ENCODE data around the gene SLC22A17.

The SLC22A17 gene

DNA sequence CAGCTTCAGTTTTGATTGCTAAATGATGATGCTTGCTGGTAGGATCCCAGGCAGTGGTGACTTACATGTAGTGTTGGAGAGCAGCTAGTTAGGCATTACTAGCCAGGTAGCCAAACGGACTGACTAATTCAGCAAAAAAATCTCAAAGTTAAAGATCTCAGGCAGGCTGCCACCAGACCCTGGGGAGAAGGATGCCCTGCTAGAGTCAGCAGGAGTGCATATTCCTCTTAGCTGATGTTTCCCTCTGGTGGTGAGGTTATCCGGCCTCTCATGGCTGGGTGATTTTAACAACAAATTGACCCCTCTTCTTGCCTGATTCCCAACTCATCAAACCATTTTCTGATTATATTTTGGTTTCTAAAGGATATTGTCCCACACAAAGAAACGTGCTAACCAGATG is 9.5 kb upstream of the SLC22A17 start:
- DNase-seq (ENCODE audit: low read depth in 3 of 3) = no peak

DNA sequence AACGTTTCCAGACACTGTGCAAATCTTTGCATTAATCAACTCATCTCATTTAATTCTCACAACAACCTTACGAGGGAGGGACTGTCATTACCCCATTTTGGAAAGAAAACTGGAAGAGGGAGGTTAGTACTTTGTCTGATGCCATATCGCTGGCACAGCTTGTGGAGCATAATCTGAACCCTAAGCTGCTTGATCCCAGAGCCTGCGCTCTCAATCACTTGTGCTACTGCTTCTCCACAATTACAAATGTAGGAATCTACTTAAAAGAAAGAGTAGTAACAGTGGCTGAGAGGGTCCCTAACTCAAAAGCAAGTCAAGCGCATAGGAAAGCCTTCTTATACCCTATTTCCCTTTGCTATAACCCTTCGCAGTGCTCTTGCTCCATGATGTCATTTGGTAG is 9.1 kb upstream of the SLC22A17 start:
- DNase-seq (ENCODE audit: low read depth in 3 of 3) = no peak

- DNase-seq (ENCODE audit: low read depth in 3 of 3) = no peak
These were observed 8.6 kb upstream of the SLC22A17 start for GRCh38 chr14:23361320-23361719.

- no peak for DNase-seq (ENCODE audit: low read depth in 3 of 3)
These were observed 7.8 kb upstream of the SLC22A17 start for GRCh38 chr14:23360496-23360895.

DNA sequence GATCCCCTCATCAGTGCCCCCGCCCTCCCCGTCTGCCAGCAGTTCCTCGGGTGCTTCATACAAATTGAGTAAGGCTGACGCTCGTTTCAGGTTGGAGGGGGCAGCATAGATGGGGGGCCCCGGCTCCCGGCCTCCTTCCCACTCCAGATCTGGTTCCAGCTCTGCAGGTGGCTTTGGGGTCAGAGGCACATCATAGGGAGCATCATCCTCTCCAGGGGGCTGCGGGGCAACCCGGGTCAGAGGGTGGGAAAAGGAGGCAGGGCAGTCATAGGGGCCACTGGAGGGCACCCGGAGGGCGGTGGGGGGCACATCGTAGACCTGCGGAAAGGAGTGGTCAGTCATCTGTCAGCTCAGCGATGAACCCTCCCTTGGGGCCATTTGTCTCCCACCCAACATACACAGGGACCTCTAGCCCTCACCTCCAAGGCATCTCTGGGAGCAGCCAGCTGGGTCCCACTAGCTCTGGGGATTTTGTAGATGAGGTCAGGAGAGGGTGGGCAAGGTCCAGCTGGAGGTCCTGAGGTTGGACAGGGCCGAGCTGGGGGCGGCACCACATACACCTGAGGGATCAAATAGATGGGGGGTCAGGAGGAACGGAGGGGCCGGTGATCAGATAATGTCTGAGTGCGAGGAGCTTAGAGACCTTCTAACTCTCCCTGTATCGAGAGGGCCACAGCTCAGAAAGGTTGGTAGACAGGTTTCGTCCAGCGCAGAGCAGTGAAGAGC is 7.2 kb upstream of the SLC22A17 start:
- no peak for DNase-seq (ENCODE audit: low read depth in 3 of 3)

- no peak for DNase-seq (ENCODE audit: low read depth in 3 of 3)
These were observed 6.5 kb upstream of the SLC22A17 start for GRCh38 chr14:23359167-23359626.

DNA sequence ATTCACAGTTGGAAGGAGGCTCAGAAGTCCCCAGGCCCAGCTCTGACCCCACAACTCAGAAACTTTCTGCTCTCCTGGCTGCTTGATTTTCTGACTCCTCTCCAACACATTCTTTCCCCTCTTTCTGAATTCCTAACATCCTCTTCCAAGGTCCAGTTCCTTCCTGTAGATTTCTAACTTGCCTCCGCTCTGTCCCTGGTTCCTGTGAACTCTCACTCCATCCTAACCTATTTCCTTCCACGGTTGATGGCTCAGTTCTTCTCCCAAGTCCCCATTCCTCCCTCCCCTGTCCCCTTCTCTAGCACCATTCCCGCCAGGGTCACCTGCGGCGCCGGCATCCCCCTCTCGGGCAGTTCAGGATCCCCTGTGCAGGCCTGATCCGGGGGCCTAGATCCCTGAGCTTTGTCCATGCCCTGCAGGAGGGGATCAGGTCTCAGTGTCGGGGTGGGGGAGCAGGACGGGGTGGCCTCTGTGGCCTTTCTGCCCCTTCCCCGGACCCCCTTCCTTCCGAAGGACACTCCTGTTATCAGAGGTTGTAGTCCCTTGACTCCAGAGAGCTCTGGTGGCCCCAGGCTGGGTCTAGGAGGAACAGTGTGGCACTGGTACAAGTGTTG is 6.0 kb upstream of the SLC22A17 start:
- no peak for DNase-seq (ENCODE audit: low read depth in 3 of 3)

- DNase-seq (ENCODE audit: low read depth in 3 of 3) = no peak
These were observed 5.4 kb upstream of the SLC22A17 start for GRCh38 chr14:23358042-23358441.

GRCh38 chr14:23357261-23357660 is 4.6 kb upstream of the SLC22A17 start:
- DNase-seq (ENCODE audit: low read depth in 3 of 3) = no peak

- no peak for DNase-seq (ENCODE audit: low read depth in 3 of 3)
These were observed 4.0 kb upstream of the SLC22A17 start for GRCh38 chr14:23356662-23357061.

- no peak for DNase-seq (ENCODE audit: low read depth in 3 of 3)
These were observed 3.3 kb upstream of the SLC22A17 start for GRCh38 chr14:23355871-23356435.

DNA sequence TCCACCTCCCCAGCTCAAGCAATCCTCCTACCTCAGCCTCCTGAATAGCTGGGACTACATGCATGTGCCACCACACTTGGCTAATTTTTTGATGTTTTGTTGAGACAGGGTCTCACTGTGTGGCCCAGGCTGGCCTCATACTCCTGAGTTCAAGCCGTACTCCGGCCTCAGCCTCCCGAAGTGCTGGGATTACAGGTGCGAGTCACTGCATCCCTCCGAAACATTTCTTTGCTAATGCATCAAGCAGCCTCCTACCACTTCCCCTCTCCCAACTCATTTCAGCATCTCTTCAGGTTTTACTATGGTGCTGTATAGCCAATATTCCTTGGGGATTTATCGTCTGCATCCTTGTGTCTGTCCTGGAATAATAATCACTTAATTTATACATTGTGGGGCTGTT is 2.3 kb upstream of the SLC22A17 start:
- no peak for DNase-seq (ENCODE audit: low read depth in 3 of 3)

DNA sequence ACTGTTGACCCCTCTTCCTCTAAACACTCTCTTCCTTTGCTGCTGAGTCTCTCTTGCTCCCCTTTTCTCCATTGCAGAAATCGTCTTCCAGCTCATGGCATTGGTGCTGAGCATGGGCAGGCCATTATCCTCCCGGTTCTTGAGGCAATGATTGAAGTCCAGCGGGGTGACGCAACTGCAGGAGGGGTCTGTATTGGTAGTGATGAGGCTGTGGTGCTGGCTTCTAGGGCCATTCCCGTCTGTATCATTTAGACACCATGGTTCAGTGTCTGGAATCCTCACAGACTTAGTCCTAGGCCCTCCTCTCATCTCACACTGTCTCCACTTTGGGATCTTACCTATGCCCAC is 720 bp upstream of the SLC22A17 start:
- DNase-seq (ENCODE audit: low read depth in 3 of 3) = no peak

- no peak for DNase-seq (ENCODE audit: low read depth in 3 of 3)
These were observed 794 bp downstream of the SLC22A17 start for GRCh38 chr14:23351681-23352505.

- no peak for DNase-seq (ENCODE audit: low read depth in 3 of 3)
These were observed 3.4 kb downstream of the SLC22A17 start for GRCh38 chr14:23349156-23349845.

DNA sequence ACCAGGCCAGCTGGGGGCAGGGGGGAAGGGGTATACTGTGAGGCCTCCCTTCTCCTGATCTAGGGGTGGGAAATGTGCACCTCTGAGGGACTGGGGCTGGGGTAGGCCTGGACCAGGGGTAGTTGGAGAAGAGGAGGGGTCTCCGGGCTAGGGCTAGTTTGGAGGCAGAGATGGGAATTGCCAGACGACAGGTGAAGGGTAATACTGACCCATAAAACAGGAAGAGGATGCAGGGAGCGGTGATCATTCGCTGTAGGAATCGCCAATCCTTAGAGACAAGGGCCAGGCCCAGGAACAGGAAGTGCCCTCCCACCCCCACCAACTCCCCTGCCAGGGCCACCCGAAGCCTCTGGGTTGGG is 4.4 kb downstream of the SLC22A17 start:
- DNase-seq (ENCODE audit: low read depth in 3 of 3) = no peak

DNA sequence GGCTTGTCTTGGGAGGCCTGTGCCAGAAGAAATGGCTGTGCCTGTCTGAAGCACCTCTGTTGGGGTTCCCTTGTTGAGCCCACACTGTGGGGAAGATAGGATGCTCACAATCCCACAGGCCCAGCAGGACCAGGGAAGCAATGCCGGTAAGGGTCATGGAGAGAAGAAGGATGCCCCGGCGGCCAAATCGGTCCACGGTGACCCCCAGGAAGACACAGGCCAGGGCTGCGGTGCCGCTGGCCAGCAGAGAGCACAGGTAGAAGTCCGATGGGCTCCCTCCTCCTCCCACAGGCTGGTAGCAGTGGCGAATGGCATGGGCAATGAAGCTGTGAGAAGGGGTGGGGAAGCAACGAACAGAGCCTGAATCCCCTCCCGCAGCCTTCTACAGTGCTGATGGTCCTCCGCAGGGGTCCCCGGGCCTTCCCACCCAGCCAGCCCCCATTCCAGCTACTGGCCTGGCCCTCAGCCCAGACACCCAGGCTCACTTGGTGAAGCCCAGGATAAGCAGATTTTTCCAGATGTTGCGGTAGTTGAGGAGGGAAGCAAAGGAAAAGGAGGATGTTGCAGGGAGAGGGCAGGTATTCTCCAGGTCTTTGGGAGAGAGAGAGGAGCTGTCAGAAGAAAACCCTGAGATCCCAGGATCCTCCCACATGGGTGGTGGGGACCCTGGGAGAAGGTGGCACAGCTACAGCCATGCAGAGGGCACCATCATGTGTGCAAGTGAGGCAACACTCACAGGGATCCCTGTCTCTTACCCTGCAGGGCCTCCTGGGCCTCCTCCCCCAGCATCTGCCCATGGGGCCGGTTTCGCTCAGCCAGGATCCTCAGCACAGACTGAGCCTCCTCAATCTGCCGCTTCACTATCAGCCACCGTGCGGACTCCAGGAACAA is 5.0 kb downstream of the SLC22A17 start:
- DNase-seq (ENCODE audit: low read depth in 3 of 3) = no peak

GRCh38 chr14:23346693-23347405 is 5.8 kb downstream of the SLC22A17 start:
- DNase-seq (ENCODE audit: low read depth in 3 of 3) = no peak

- no peak for DNase-seq (ENCODE audit: low read depth in 3 of 3)
These were observed 6.5 kb downstream of the SLC22A17 start for GRCh38 chr14:23345987-23346692.

DNA sequence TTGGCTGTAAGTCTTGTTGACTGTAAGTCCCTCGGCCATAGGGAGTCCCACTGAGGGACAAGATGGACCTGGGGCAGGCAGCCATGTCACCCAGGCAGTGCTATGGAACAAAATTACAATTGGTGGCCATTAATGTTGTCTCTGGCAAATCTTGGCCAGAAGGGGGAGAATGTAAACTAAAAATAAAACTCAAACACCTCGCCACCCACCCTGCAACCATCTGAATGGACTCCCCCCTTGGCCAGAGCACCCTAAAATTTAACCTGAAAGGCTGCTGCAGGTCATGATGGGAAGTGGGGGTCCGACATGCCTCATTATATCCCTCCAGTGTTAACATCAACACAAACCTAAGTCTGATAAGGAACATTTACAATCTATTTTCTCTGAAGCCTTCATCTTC is 8.2 kb downstream of the SLC22A17 start:
- DNase-seq (ENCODE audit: low read depth in 3 of 3) = no peak

All from stimulated activated CD4-positive, alpha-beta T cell treated with anti-CD3 and anti-CD28 coated beads, TNF-alpha, amount 100 ng/mL, for 4 hours (primary cell).